GM18502 (cell line): ENCODE measurements around the gene ABCA7.

ENCODE experiments used
- ATAC-seq: cut with Tn5 transposase; IDR thresholded peaks from one replicate; pipeline ENCODE4 v1.9.1; 2021; ENCODE audit warnings: mild to moderate bottlenecking; ENCODE audit not compliant: unreplicated experiment, poor library complexity

The ABCA7 gene

DNA sequence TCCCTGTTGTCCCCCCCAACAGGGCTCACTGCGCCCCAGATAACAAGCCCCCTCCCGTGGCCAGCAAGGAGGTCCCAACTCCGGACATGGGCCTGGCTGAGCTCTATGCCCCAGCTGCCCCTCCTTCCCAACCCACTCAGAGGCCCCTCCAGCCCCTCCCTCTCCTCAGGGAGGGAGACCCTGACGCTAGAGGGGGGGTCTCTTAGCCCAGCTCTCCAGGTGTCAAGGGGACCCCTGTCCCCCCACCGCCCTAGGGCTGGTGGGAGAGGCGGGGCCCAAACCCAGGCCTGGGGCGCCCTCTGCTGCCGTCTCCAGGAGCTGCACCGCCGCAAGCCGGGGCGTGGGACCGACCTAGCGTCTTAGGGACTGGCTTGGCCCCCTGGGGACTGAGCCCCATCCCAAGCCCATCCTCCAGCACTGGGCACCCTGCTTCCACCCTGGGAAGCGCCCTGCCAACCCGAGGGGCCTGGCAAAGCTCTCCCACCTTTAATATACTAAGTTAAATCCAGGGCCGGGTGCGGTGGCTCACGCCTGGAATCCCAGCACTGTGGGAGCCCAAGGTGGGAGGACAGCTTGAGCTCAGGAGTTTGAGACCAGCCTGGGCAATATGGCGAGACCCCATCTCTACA is 38.3 kb upstream of the ABCA7 start:
- ATAC-seq, result peak; percentile 48

GRCh38 chr19:1002600-1002999 is 37.3 kb upstream of the ABCA7 start:
- ATAC-seq, result no peak

- no peak for ATAC-seq
Measured at GRCh38 chr19:1003283-1003682, 36.6 kb upstream of the ABCA7 start.

- no peak for ATAC-seq
Measured at GRCh38 chr19:1004204-1004802, 35.6 kb upstream of the ABCA7 start.

GRCh38 chr19:1004803-1005664 is 34.9 kb upstream of the ABCA7 start:
- no peak for ATAC-seq

- no peak for ATAC-seq
Measured at GRCh38 chr19:1006711-1007398, 33.1 kb upstream of the ABCA7 start.

GRCh38 chr19:1007399-1008251 is 32.3 kb upstream of the ABCA7 start:
- ATAC-seq, result no peak

- no peak for ATAC-seq
Measured at GRCh38 chr19:1008268-1009040, 31.5 kb upstream of the ABCA7 start.

DNA sequence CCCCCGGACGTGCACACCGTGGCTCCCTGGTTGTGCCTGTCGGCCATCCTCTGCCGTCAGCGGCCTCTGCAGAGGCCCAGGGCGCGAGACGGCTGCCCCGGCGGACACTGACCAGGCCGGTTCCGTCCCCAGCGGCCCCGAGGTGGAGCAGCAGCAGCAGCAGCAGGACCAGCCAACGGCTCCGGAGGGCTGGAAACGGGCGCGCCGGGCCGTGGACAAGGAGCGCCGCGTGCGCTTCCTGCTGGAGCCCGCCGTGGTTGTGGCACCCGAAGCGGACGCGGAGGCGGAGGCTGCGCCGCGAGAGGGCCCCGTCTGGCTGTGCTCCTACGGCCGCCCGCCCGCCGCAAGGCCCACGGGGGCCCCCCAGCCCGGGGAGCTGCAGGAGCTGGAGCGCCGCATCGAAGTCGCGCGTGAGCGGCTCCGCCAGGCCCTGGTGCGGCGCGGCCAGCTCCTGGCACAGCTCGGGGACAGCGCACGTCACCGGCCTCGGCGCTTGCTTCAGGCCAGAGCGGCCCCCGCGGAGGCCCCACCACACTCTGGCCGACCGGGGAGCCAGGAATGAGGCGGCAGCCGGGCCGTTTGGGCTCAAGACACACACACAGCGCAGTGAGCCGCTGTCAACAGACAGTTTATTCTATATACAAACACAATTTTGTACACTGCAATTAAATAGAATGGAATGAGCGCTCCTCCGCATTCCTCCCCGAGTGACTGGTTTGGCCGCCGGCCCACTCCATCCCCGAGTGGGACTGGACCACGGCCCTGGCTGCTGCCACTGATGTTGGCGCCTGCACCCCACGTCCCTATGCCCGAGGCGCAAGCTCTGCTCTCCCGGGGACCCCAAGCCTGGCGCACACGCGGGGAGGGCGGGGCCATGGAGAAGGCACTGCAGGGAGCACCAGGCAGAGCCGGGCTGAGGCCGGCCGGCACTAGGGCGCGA is 30.6 kb upstream of the ABCA7 start:
- ATAC-seq, result no peak

DNA sequence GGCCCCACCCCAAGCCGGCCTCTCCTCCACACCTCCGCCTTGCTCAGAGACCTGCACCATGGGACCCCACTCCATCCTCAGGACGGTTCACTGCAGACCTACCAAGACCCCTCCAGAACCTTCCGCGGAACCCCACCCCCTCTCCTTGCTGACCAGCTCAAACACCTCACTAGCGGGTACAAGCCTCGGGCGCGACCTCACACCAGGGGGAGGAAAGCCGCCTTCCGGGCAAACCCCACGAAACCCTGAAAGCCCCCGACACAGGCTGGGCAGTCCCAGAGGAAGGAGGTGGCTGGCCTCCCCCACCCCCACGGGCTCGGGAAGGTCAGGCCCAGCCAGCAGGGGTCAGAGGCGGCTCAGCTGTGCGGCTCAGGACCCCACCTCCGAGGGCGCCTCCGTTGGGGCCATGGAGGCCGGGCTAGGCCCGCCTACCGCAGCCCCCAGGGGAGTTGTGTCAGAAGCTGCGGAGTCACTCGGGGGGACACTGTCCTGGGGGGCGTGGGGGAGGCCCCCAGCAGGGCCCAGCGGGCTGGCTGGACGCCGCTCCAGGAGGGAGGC is 29.8 kb upstream of the ABCA7 start:
- no peak for ATAC-seq

DNA sequence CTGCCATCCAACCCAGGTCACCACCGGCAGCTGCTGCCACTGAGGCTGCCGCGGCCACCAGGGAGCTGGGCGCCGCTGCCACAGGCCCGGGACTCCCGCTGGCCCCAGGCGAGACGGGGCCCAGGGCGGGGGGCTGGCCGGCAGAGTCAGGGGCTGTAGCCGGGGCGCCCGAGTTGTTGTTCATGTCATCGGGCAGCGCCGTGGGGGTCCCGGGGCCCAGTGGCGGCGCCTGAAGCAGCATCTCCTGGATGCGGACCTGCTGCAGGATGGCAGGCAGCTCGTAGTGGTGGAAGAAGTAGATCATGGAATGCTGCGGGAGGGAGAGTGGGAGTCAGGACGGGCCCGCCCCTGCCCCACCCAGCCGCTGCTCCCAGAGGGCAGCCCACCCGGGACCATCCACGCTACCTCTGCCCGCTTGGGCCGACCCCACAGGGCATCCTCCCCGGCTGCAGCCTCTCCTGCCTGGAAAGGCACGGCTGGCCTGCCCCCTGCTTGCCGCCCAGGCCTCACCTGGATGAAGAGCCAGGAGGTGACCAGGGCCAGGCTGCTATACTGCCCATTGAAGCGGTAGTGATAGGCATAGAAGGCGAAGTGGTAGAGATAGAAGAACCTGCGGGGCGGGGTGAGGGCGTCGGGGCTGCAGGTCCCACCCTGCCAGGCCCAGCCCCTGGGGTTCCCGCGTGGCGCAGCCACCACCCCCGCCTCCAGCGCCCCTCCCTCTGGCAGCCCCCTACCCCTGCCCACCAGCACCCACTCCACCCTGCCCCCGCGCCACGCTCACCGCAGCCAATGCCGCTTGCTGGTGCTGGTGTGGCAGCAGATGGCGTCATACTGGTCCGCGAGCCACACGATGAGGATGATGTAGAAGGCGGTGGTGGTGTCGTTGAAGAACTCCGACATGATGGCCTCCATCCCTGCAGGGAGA is 29.1 kb upstream of the ABCA7 start:
- ATAC-seq, result no peak

DNA sequence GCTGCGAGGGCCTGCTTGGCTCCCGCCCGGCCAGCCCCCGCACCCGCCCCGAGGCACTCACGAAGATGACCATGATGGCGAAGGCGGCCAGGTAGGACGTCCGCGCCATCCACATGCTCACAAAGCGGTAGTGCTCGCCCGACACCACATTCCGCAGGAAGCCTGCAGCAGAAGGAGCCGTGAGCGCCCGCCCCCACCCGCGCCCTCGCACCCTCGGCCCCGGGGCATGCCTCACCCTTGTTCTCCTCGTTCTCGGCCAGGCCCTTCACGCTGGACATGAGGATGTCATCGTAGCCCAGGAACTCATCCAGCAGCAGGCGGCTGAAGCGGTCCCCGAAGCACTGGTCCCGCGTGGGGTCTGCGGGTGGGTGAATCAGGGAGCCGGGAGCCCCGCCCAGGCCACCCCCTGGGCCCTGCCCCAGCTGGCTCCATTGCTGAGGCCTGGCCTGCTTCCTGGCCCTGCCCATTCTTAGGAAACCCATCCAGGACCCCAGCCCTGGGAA is 28.0 kb upstream of the ABCA7 start:
- no peak for ATAC-seq

- ATAC-seq, result no peak
Measured at GRCh38 chr19:1012334-1012733, 27.6 kb upstream of the ABCA7 start.

DNA sequence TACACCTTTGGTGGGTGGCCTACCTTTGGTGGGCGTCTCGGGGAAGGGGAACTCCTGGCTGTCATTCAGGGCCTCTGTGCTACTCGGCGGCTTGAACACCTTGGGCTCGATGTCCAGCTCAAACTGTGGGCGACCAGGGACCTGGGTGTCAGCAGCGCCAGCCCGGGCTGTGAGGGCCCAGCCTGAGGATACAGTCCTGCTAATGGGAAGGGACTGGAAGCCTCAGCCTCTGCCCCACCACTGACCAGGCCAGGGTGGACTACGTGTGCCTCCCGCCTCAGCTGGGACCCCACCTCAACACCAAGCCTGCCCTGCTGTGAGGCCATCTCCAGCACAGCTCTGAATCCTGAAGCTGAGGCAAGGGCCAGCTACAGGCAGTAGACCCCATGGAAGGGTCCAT is 26.7 kb upstream of the ABCA7 start:
- no peak for ATAC-seq

GRCh38 chr19:1014161-1015060 is 25.5 kb upstream of the ABCA7 start:
- no peak for ATAC-seq
